Mesenteric fat pad (tissue), 1 donor: Measurements from ENCODE around the gene HOXA13. TPM values are rescaled to one million over a fixed set of nuclear protein-coding genes. Genes with fewer than 3 reads are reported as not detected.

Experiments used
- DNase-seq: peaks from one replicate; pipeline ENCODE4 v3.0.0-alpha.2; 2020; ENCODE audit warnings: low spot score
- long read RNA-seq: library from polyadenylated mRNA; unstranded; transcript quantifications from one replicate; pipeline ENCODE4 v2.0.0, GENCODE V29; 2020
- total RNA-seq: library from RNA; stranded (reverse); fragmentation: NEBNext Ultra II Directional; extraction: Animal tissue kit (Norgen Biotek cat#: 25700); gene quantifications from one replicate; pipeline ENCODE4 v1.2.1, GENCODE V29; 2021
- donor health status: DM: yes; HTN: yes; CAD: no.

The HOXA13 gene
- 1.9 TPM for total RNA-seq
- long read RNA-seq, partial matches to known transcripts, result 0 of 1 reads
- long read RNA-seq, other reads (novel, unspliced or antisense), result 1 of 1 reads

DNA sequence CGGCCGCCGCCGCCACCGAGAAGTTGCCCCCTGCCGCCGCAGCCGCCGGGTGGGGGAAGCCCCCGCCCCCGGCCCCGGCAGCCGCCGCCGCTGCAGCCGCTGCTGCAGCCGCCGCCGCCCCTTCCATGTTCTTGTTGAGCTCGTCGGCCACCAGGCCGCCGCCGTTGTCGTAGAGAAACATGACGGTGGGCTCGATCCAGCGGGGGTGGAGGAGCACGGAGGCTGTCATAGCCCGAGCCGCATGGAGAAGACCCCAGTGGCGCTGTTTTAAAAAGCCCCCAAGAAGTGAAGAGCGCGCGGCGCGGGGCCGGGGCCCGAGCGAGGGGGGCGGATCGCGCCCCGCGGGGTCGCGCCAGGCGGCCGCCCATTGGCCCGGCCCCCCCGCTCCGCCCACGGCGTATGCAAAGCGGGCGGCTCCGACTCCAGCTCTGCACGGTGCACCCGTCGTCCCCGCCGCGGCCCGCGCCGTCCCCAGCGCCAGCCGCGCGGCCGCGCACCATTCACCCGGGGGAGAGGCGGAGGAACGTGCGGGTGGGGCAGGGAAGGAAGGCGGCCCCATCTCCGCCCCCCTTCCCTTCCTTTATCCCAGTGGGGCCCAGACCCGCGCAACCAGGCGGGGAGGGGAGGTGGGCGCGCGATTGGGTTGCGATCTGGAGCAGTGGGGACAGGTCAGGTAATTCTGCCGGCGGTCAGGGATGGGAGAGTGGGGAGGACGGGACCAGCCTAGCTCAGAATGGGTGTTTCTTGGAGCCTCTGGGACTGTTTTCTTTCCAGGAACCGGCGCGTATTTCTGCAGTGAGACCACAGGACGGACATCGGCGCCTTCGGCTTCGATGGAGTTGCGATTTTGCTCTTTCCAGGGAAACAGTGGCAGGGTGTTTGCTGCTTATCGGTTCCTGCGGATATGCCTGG, at the start of gene HOXA13:
TSS of gene HOXA13 (minus strand) at position 243 of the 912 bp plus-strand sequence. CDS start at position 229, 14 bp downstream.
- DNase-seq, result no peak

DNA sequence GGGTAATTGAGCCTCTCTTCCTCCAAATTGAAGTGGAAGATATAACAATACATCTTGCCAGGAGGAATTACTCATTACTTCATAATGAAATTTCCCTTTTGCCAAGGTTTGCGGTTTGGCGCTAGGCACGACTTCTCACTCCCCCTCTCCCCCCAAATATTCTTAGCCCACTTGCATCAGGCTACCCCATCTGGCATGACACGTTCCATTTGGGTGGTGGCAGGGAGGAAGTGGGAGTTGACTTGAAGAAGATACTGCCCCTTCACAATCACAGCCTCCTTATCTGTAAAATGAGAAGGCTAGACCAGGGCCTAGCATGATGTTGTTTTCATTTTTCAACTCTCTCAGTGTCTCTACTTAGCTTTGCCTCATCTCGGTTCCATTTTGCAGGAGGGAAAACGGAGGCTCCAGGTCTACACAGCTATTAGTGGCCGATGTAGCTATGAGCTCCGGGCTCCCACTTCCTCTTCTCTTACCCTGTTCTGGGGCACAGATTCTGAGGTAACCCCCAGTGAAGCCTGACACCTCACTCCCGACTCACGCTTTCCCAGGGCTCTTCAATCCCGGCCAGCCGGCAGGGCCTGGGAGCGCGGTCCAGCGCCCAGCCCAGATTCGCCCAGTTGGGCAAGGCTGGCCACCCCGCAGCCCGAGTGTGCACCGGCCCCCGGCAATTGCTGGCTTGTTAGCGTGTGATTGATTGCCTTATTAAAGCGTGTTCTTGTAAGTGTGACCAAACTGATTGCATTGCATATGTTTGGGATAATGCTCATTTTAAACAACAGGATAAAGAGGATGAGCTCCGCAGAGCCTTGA, 49.2 kb upstream of the HOXA13 start:
- DNase-seq, result no peak

- peak; percentile 39 for DNase-seq
Measured at GRCh38 chr7:27248427-27248806, 48.5 kb upstream of the HOXA13 start.

DNA sequence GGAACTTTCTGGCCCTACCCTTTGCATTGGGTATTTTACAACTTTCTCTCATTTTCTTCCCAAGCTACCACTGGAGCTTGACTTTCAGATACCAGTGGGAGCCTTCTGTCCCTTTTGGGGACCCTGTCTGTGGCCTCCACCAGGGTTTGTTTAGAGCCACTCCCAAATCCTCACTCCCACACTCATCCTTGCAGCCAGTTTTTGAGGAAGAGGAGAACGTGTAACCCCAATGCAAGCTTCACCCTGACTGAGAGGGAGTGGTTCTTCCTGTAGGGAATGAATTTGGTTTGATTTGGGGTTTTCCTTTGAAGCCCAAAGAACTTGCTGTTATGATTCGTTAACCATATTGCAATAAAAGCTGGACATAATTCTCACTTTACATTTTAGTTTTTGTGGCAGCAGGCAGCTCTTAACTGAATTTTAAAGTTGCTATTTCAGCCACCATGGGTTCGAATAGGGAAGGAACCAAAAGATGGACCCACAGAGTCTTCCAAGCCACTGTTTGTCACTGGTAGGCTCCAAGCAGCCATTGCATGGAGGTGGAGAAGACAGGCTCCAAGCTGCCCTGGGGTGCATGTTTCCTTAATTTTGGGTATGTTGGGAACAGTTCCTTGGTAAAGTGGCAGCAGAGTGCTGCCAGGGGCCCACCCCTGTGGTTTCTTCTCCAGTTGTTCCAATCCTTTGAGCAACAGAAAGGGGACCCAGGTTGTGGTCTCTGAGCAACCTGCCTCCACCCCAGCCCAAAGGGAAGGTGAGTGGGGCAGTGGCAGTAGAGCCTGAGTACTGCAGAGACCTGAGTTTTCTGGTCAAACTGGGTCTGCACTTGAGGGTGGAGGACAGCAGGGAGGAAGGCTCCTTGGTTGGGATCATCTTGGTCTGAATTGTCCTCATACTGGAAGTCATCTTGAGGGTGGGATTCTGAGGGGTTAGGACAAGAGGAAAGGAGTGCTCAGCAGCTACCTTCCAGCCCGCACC, 47.8 kb upstream of the HOXA13 start:
- no peak for DNase-seq

- DNase-seq, result no peak
Measured at GRCh38 chr7:27247000-27247399, 47.1 kb upstream of the HOXA13 start.

GRCh38 chr7:27245798-27246691, 46.2 kb upstream of the HOXA13 start:
- no peak for DNase-seq

DNA sequence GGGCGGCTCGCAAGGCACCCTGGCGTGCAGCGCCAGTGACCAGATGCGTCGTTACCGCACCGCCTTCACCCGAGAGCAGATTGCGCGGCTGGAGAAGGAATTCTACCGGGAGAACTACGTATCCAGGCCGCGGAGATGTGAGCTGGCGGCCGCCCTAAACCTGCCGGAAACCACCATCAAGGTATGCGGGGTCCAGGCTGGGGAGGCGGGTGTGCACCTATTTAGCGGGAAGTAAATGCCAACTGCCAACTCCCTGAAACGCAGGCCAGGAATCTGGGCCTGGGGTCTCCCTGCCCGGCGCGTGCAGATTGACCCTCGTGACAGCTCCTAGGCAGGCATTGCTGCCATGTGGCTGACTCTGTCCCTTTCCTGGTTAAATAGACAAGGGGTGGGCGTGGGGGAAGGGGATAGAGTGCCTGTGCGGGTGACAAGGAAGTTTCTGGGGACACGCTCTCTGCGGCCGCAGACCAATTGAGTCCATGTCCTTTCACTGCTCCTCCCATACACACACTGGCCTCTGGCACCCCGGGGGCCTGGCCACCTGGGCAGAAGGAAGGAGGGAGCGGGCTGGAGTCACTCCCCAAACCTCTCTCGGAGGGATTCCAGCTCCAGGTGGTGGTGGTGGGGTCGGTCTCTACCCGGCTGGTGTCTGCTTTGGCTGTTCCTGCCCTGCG, 45.4 kb upstream of the HOXA13 start:
- DNase-seq, result no peak

- DNase-seq, result no peak
Measured at GRCh38 chr7:27244488-27245123, 44.7 kb upstream of the HOXA13 start.

DNA sequence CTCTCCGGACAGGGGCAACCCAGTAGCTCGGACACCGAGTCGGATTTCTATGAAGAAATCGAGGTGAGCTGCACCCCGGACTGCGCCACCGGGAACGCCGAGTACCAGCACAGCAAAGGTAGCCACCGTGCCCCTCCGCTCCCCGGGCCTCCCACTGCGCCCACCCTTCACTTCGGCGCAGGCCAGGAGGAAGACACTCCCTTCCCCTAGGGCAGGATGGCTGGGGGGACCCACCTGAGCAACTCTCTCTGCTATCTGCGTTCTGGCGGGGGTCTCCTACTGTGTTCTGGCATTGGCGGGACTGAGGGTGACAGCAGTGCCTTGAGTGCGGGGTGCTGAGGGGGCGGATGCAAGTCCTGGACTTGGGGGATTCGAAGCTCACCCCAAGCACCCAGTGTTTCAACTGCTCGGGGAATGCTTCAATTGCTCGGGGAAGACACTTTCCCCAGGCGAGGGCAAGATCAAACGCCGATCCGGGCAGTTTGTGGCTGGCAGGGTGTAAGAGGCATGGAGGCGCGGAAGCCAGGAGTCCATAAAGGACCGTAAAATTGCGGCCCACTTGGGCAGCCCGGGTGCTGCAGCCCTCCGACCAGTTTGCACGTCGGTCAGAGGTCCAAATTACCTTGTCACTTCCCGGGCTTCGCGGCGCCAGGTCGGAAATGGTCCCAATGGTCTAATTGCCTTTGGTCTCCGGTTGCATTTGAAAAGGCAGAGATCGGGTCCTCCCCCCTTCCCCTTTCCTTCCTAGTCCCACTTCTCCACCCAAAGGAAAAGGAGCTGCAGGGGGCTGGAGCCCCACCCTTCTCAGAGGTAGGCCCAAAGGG, 43.7 kb upstream of the HOXA13 start:
- DNase-seq, result no peak

DNA sequence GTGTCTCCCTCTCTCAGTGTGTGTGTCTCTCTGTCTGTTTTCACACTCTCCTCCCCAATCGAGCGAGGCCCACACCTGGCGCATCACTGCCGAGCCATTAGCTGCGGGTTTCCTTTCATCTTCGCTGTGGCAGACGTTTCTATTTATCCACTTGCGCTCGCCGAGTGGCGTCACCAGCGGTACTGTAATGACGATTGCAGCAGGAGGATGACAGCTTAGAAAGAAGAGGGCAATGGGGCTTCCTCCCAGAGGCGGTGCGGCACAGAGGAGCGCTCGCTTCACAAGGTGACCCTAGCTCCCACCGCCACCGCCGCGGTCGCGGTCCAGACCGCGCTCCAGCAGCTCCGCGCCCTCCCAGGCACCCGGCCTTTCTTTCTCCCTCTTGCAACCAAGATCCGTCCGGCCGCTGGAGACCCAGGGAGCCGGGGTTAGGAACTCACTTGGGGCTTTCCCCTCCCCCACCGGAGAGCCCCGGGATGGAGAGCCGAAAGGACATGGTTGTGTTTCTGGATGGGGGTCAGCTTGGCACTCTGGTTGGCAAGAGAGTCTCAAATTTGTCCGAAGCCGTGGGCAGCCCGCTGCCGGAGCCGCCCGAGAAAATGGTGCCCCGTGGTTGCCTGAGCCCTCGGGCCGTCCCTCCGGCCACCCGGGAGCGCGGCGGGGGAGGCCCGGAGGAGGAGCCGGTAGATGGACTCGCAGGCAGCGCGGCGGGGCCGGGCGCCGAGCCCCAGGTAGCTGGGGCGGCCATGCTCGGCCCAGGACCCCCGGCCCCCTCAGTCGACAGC, 42.9 kb upstream of the HOXA13 start, which contains the start of gene EVX1:
TSS of gene EVX1 (plus strand) at position 248 of the 785 bp plus-strand sequence. CDS start at position 477, 229 bp downstream.
- DNase-seq, result no peak

DNA sequence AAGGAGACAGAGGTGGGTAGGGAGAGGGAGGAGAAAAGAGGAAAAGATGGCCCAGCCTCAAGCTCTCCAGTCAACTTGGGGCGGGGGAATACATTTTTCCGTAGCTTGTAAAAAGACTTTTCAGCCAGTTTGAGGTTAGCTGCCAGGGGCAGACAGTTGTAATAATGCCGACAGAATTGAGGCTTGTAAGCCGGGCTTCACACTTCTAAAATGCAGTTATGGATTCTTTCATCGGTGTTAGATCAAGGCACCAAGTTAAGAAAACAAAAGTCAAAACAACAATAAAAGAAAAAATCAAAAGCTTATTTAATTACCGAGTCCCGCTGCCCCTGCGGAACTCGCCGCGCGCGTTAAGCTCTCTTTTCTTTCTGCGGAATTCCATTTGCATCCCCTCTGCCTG, 42.3 kb upstream of the HOXA13 start:
- no peak for DNase-seq

- DNase-seq, result no peak
Measured at GRCh38 chr7:27241189-27242056, 41.5 kb upstream of the HOXA13 start.

GRCh38 chr7:27240015-27240731, 40.3 kb upstream of the HOXA13 start:
- DNase-seq, result no peak

DNA sequence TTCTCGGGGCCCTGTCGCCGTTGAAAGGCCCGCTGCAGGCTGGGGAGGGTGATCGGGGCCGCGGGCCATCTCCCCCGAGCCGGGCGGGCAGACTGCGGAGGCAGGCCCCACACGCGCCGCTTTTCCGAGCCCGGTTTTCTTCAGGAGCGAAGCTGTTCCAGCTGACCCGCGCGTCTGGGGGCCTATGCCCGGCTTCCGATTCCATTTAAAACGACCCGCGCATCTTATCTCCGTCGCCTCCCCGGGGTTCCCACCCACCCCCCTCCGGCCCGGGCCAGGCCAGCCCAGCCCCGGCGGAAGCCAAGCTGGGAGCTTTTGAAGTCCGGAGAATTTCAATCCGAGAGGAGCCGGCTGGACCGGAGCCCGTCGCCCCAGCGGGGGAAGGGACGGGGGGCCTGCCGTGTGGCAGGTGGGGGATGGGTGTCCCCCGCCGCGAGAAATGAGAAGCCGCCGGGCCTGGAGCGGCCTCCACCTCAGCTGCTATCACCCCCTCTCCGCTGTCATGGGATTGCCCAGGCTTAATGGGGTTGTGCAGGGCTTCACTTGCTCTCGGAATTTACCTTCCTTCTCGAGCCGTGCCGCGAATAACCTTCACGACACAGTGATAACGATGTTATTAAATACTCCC, 39.6 kb upstream of the HOXA13 start:
- no peak for DNase-seq

GRCh38 chr7:27238979-27239386, 39.1 kb upstream of the HOXA13 start:
- DNase-seq, result no peak
